HepG2 (cell line): ENCODE data around the gene SDC1. TPM values are rescaled to one million over a fixed set of nuclear protein-coding genes. Genes with fewer than 3 reads are reported as not detected.
A peak's percentile ranks its signal among the peaks of the same experiment; 100 is the strongest.

ENCODE experiments used
- AHR ChIP-seq: IDR thresholded peaks from 2 replicates; pipeline ENCODE4 v1.6.1; 2018; ENCODE audit warnings: missing genetic modification reagents, missing compliant biosample characterization
- CC2D1A ChIP-seq: sonication (generic); formaldehyde crosslinking; IDR thresholded peaks from 2 replicates; pipeline ENCODE4 v1.8.1; 2023; ENCODE audit warnings: mild to moderate bottlenecking, missing genetic modification reagents
- GTF2F1 ChIP-seq: fragments of 150-350 bp; IDR thresholded peaks from 2 replicates; pipeline ENCODE4 v1.6.1; 2014; ENCODE audit warnings: low read length
- HNRNPH1 ChIP-seq: fragments of 200-400 bp; formaldehyde crosslinking; optimal IDR thresholded peaks from 2 replicates; pipeline ENCODE3; 2017; ENCODE audit warnings: mild to moderate bottlenecking, low read depth, low read length
- KAT2B ChIP-seq: fragments of 150-350 bp; IDR thresholded peaks from 2 replicates; pipeline ENCODE4 v1.6.1; 2014; ENCODE audit warnings: low read depth, low read length, borderline replicate concordance
- KDM5A ChIP-seq: fragments of 200-600 bp; sonication (generic); IDR thresholded peaks from 2 replicates; pipeline ENCODE4 v1.7.0; 2018; ENCODE audit warnings: antibody characterized with exemption, mild to moderate bottlenecking, low read length, borderline replicate concordance
- NFYB ChIP-seq: sonication (generic); formaldehyde crosslinking; IDR thresholded peaks from 2 replicates; pipeline ENCODE4 v1.4.0; 2020; ENCODE audit warnings: missing genetic modification reagents
- RAD51 ChIP-seq: fragments of 450-650 bp; IDR thresholded peaks from 2 replicates; pipeline ENCODE4 v1.6.1; 2016; ENCODE audit warnings: borderline replicate concordance
- SP5 ChIP-seq: IDR thresholded peaks from 2 replicates; pipeline ENCODE4 v1.6.1; 2016; ENCODE audit warnings: low read depth, borderline replicate concordance
- TOPORS ChIP-seq: sonication (generic); formaldehyde crosslinking; IDR thresholded peaks from 2 replicates; pipeline ENCODE4 v1.8.0; 2023; ENCODE audit warnings: mild to moderate bottlenecking, missing genetic modification reagents
- ZC3H4 ChIP-seq: sonication (generic); formaldehyde crosslinking; IDR thresholded peaks from 2 replicates; pipeline ENCODE4 v1.4.0; 2020; ENCODE audit warnings: missing genetic modification reagents, borderline replicate concordance
- ZKSCAN5 ChIP-seq: sonication (generic); formaldehyde crosslinking; IDR thresholded peaks from 2 replicates; pipeline ENCODE4 v1.5.1; 2020; ENCODE audit warnings: mild to moderate bottlenecking, missing genetic modification reagents
- ZNF124 ChIP-seq: sonication (generic); formaldehyde crosslinking; IDR thresholded peaks from 2 replicates; pipeline ENCODE4 v1.4.0; 2020; ENCODE audit warnings: missing genetic modification reagents
- ZNF230 ChIP-seq: sonication (generic); formaldehyde crosslinking; IDR thresholded peaks from 2 replicates; pipeline ENCODE4 v1.4.0; 2020; ENCODE audit warnings: mild to moderate bottlenecking, missing genetic modification reagents
- polyA plus RNA-seq, 8 experiments: library from polyadenylated mRNA; depleted of rRNA in 3 of 8; stranded (reverse) in 7 of 8; unstranded in 1 of 8; fragments of >200 nt; fragmentation: Illumina TruSeq in 4 of 8; extraction: Trizol in 4 of 8; gene quantifications; 2 replicates each; pipeline versions ENCODE4 v1.2.1 to v1.2.3, GENCODE V29; 2011 to 2016; ENCODE audit warnings: low read depth in 4 of 8, missing spikeins in 1 of 8, mixed read lengths in 1 of 8; ENCODE audit not compliant: insufficient read depth in 1 of 8
- total RNA-seq, 5 experiments: library from RNA; depleted of rRNA; stranded (reverse); fragments of >200 nt; fragmentation: Illumina TruSeq; extraction: Trizol; gene quantifications; 2 replicates each; pipeline ENCODE4 v1.2.3, GENCODE V29; 2016; ENCODE audit warnings: low read depth in 1 of 5
- TF ChIP-seq, protein P1 (sequence below): sonication (generic); formaldehyde crosslinking; IDR thresholded peaks from 2 replicates; pipeline ENCODE4 v1.8.0; 2022; ENCODE audit warnings: missing genetic modification reagents, low read depth, mild to moderate bottlenecking, borderline replicate concordance
- TF ChIP-seq, protein P2 (sequence below): conservative IDR thresholded peaks from 2 replicates; pipeline ENCODE4 v1.6.1; 2018; ENCODE audit warnings: missing genetic modification reagents
- TF ChIP-seq, protein P3 (sequence below): sonication (generic); formaldehyde crosslinking; IDR thresholded peaks from 2 replicates; pipeline ENCODE4 v1.4.0; 2020; ENCODE audit warnings: mild to moderate bottlenecking, missing genetic modification reagents
- TF ChIP-seq, protein P4 (sequence below), 2 experiments: sonication (generic) in 1 of 2; formaldehyde crosslinking in 1 of 2; IDR thresholded peaks; 2 replicates each; pipeline versions ENCODE4 v1.4.0 to v1.6.1; 2018 to 2020; ENCODE audit warnings: missing genetic modification reagents in 2 of 2, borderline replicate concordance in 1 of 2, low read depth in 1 of 2, mild to moderate bottlenecking in 1 of 2, missing biosample characterization in 1 of 2
- TF ChIP-seq, protein P5 (sequence below): sonication (generic); formaldehyde crosslinking; IDR thresholded peaks from 2 replicates; pipeline ENCODE4 v1.9.0; 2021; ENCODE audit warnings: missing genetic modification reagents, borderline replicate concordance
- TF ChIP-seq, protein P6 (sequence below): sonication (generic); formaldehyde crosslinking; IDR thresholded peaks from 2 replicates; pipeline ENCODE4 v1.4.0; 2020; ENCODE audit warnings: mild to moderate bottlenecking, low read depth, missing genetic modification reagents

Gene SDC1
- total and polyA plus RNA-seq, 2 of the 13 experiments (the other 11 are each of a cell fraction or from before 2014, with no cell fraction given) = 108 to 119 TPM

DNA sequence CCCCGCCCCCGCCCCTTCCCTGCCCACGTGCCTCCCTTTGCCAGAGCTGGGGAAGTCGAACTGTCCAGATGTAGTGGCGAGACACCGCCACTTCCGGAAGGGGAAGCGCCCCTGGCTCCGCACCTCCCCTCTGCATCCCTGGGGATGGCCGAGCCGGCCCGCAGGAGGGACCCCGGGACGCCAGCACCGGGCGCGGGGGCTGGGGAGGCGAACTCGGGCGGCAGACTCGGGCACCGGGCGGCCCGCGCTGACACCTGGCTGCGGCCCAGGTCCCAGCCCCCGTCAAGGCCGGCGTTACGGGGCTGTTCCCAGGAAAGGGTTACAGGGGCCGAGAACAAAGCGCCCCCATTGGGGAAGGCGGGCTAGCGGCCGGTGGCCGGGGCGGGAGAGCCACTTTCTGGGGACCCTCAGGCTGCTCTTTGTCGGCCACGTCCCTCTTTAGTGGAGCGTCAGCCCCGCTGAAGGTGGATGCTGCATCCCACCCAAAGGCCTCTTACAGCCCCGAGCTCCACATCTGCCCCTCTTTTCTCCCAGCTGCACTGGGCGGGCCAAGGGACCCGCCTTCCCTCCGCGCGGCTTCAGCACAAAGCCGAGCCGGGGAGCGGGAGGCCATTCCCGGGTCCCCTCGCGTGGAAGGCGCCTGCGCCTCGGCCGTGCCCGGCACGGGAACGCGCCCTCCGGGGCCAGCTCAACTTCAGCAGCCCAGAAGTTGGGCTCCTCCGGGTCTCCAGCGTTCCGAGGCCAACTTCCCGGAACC, 1.3 kb downstream of the SDC1 start (continued):
- TF ChIP-seq, protein P1, sequence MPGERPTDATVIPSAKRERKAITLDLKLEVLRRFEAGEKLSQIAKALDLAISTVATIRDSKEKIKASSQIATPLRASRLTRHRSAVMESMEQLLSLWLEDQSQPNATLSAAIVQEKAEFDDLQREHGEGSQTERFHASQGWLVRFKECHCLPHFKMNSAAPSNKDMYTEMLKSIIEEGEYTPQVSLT (CRISPR knock-in tag) = no peak
- TF ChIP-seq TOPORS (CRISPR knock-in tag) = no peak
- TF ChIP-seq, protein P2, sequence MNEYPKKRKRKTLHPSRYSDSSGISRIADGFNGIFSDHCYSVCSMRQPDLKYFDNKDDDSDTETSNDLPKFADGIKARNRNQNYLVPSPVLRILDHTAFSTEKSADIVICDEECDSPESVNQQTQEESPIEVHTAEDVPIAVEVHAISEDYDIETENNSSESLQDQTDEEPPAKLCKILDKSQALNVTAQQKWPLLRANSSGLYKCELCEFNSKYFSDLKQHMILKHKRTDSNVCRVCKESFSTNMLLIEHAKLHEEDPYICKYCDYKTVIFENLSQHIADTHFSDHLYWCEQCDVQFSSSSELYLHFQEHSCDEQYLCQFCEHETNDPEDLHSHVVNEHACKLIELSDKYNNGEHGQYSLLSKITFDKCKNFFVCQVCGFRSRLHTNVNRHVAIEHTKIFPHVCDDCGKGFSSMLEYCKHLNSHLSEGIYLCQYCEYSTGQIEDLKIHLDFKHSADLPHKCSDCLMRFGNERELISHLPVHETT (CRISPR knock-in tag) = 0 out of 2 replicates have a peak, but pooled peaks have one; percentile 13
- TF ChIP-seq NFYB (CRISPR knock-in tag) = no peak
- no peak for TF ChIP-seq RAD51
- TF ChIP-seq CC2D1A (CRISPR knock-in tag) = no peak
- no peak for TF ChIP-seq KAT2B
- no peak for TF ChIP-seq ZNF124
- TF ChIP-seq, protein P3, sequence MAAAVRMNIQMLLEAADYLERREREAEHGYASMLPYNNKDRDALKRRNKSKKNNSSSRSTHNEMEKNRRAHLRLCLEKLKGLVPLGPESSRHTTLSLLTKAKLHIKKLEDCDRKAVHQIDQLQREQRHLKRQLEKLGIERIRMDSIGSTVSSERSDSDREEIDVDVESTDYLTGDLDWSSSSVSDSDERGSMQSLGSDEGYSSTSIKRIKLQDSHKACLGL (CRISPR knock-in tag) = no peak; the same call in 1 of the 2 replicates
- no peak for TF ChIP-seq SP5 (CRISPR knock-in tag)
- TF ChIP-seq, protein P4, sequence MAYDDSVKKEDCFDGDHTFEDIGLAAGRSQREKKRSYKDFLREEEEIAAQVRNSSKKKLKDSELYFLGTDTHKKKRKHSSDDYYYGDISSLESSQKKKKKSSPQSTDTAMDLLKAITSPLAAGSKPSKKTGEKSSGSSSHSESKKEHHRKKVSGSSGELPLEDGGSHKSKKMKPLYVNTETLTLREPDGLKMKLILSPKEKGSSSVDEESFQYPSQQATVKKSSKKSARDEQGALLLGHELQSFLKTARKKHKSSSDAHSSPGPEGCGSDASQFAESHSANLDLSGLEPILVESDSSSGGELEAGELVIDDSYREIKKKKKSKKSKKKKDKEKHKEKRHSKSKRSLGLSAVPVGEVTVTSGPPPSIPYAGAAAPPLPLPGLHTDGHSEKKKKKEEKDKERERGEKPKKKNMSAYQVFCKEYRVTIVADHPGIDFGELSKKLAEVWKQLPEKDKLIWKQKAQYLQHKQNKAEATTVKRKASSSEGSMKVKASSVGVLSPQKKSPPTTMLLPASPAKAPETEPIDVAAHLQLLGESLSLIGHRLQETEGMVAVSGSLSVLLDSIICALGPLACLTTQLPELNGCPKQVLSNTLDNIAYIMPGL (CRISPR knock-in tag; IDR thresholded peaks at IDR 0.05; ENCODE audit: borderline replicate concordance in 1 of 2, low read depth in 1 of 2) = peak; percentile 37 to 88; a peak in 2 of 4 replicates
- TF ChIP-seq, protein P5, sequence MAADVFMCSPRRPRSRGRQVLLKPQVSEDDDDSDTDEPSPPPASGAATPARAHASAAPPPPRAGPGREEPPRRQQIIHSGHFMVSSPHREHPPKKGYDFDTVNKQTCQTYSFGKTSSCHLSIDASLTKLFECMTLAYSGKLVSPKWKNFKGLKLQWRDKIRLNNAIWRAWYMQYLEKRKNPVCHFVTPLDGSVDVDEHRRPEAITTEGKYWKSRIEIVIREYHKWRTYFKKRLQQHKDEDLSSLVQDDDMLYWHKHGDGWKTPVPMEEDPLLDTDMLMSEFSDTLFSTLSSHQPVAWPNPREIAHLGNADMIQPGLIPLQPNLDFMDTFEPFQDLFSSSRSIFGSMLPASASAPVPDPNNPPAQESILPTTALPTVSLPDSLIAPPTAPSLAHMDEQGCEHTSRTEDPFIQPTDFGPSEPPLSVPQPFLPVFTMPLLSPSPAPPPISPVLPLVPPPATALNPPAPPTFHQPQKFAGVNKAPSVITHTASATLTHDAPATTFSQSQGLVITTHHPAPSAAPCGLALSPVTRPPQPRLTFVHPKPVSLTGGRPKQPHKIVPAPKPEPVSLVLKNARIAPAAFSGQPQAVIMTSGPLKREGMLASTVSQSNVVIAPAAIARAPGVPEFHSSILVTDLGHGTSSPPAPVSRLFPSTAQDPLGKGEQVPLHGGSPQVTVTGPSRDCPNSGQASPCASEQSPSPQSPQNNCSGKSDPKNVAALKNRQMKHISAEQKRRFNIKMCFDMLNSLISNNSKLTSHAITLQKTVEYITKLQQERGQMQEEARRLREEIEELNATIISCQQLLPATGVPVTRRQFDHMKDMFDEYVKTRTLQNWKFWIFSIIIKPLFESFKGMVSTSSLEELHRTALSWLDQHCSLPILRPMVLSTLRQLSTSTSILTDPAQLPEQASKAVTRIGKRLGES (CRISPR knock-in tag) = peak; percentile 44; the same call in 1 of the 2 replicates
- TF ChIP-seq AHR = no peak
- no peak for TF ChIP-seq HNRNPH1
- TF ChIP-seq GTF2F1 = no peak
- TF ChIP-seq, protein P6, sequence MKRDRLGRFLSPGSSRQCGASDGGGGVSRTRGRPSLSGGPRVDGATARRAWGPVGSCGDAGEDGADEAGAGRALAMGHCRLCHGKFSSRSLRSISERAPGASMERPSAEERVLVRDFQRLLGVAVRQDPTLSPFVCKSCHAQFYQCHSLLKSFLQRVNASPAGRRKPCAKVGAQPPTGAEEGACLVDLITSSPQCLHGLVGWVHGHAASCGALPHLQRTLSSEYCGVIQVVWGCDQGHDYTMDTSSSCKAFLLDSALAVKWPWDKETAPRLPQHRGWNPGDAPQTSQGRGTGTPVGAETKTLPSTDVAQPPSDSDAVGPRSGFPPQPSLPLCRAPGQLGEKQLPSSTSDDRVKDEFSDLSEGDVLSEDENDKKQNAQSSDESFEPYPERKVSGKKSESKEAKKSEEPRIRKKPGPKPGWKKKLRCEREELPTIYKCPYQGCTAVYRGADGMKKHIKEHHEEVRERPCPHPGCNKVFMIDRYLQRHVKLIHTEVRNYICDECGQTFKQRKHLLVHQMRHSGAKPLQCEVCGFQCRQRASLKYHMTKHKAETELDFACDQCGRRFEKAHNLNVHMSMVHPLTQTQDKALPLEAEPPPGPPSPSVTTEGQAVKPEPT (CRISPR knock-in tag) = no peak
- no peak for TF ChIP-seq KDM5A
- no peak; the same call in 1 of the 2 replicates for TF ChIP-seq ZNF230 (CRISPR knock-in tag)
- TF ChIP-seq ZC3H4 (CRISPR knock-in tag) = no peak
- no peak for TF ChIP-seq ZKSCAN5 (CRISPR knock-in tag)
